Nucleus accumbens (tissue), 56 donors: ENCODE results near the gene TMEM52.

ENCODE experiments used
- DNase-seq, 56 donors: peaks; one replicate each; lab custom pipeline; 2025; lab: John Stamatoyannopoulos, UW

Gene TMEM52

GRCh38 chr1:1916851-1917251, 2.2 kb downstream of the TMEM52 start:
- DNase-seq, result no peak

DNA sequence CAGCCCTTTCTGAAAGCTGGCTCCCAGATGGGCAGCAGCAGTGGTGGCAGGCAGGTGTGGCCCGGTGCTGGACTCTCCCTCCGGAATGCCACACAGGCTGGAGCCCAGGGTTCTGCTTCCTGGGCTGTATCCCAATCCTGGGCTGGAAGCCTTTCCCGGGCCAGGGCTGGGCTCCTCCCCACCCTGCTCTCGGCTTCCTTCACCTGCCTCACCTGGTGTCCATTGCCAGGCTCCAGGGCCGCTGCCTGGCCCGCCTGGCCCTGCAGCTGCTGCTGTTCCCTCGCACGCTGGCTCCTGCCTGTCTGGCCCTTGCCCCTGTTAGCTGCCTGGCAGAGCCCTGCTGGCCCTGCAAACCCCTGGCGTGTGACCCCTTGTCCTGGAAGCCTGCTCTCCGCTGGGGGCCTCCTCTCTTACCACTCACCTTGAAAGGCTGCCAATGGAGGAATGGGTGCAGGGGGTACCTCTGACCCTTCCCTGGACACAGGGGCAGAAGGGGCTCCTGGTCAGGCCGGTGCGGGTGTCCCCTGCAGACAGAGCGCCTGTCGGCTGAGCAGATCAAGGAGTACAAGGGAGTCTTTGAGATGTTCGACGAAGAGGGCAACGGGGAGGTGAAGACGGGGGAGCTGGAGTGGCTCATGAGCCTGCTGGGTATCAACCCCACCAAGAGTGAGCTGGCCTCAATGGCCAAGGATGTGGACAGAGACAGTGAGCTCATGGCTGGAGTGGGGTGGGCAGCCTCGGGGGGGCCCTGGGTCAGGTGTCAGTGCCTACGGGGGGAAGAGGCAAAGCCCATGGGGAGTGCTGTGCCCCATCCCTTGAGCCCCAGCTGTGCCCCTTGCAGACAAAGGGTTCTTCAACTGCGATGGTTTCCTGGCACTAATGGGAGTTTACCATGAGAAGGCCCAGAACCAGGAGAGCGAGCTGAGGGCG, 2.9 kb downstream of the TMEM52 start:
- no peak for DNase-seq

DNA sequence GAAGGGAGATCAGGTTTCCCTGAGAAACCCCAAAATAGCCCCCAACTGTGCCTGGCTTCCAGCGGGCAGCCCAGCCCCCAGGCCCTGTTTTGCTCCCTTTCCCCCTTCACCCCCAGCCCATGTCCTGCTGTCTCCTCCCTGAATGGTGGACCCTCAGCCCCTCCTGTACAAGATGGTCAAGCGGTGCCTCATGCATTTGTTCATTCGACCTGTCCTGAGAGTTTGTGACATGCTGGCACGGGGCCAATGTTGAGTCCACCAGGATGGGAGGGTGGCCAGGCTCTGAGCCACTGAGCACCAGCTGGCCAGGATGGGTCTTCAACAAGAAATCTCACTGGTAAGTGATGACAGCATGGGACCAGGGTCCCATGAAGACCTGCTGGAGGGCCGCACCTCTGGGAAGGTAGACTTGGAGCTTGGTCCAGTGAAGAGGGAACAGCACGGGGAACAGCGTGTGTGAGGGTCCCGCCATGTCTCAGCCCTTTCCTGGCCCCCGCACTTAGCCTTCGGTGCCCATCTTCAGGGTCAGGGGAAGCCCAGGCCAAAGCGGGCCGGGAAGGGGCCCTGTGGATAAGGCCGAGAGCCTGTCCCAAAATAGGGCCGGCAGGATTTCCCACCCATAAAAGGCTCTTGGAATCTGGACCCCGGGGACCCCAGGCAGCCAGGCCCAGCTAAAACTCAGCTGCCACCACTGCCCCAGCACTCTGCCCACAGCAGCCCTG, 3.9 kb downstream of the TMEM52 start, which contains the start of gene CALML6:
Gene CALML6 (plus strand): TSS at position 290 of the 722 bp plus-strand sequence. CDS start 21 bp downstream, at position 311.
- DNase-seq, result no peak

GRCh38 chr1:1914101-1914970, 4.7 kb downstream of the TMEM52 start:
- no peak for DNase-seq

DNA sequence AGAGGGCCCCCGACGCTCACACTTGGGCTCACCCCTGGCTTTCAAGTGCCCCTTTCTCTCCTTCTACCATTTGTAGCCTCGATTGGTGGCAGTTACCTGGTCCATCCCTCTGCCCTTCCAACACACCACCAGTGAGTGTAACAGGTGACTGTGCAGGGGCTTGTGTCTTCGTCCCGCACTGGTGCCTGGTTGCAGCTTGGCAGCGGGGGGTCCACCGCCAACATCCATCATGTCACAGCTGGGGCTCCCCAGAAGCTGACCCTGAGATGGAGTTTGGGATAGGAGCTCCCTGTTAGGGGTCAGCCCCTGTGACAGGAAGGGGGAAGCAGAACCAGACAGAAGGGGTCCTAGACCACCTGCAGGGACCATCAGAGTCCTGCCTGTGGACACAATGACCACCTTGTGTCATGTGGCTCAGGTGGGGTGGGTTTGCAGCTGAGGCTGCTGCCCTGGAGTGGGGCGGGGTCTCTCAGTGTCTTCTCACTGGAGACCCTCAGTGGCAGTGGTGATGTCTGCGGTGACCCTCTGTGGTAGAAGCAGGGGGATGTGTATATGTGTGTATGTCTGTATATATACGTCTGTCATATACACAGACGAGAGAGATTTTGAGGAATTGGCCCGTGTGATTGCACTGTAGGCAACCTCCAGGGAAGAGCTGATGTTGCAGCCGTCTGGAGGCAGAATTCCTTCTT, 7.6 kb downstream of the TMEM52 start:
- DNase-seq, result no peak

- no peak for DNase-seq
These were observed 8.3 kb downstream of the TMEM52 start for GRCh38 chr1:1910651-1911331.

GRCh38 chr1:1910033-1910465, 9.0 kb downstream of the TMEM52 start:
- no peak for DNase-seq

GRCh38 chr1:1908506-1908791, 10.6 kb downstream of the TMEM52 start:
- DNase-seq, result peak in 4 of 56 donors; percentile 42 to 72 (median 58)

- no peak for DNase-seq
These were observed 11.9 kb downstream of the TMEM52 start for GRCh38 chr1:1907098-1907736.

DNA sequence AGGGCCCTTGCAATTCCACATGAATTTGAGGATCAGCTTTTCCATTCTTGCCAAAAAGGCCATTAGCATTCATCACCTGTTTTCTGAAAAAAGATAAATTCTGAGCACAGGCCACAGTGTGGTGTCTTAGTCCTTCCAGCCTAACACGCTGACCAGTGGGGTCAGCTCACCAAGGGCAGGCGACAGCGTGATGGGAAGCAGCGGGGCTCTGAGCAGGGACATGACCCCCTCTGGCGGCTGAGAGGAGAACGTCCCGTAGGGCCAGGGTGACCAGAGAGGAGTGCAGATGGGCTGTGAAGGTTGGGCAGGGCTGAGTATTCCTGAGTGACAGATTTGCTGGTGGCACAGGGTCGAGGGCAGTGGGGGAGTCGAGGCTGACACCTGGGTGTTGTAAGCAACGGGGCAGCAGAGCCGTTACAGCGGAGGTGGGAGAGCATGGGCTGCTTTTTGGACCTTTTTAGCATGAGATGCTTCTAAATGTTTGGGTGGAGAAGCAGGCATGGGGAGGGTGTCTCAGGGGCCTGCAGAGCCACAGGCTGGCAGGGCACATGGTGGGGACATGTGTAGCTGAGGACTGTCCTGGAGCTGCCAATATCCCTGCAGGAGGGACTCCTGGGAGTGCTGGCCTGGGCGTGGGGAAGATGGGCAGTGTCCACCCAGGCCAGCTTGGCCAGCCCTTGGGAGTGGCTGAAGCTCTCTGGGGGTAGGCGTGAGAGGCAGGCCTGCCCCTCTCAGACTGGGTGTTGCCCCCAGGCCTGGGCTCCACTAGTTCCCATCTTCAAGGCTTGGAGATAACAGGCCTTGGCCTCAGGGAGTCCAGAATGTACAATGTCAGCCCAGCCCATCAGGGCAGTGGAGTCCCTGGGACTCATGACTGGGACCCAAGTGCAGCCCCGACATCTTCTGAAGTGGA, 12.6 kb downstream of the TMEM52 start:
- peak in 52 of 56 donors; percentile 28 to 90 (median 68) for DNase-seq

DNA sequence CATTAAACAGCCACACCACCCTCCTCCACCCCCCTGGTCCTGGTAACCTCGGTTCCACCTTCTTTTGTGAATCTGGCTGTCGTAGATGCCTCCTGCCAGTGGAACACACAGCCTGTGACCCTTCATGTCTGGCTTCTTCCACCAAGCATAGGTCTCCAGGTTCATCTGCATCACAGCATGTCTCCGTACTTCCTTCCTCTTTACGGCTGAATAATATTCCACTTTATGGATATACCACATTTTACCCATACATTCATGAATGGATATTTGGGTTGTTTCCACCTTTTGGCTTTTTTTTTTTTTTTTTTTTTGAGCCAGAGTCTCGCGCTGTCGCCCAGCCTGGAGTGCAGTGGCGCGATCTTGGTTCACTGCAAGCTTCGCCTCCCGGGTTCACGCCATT, 15.9 kb downstream of the TMEM52 start:
- DNase-seq, result no peak

DNA sequence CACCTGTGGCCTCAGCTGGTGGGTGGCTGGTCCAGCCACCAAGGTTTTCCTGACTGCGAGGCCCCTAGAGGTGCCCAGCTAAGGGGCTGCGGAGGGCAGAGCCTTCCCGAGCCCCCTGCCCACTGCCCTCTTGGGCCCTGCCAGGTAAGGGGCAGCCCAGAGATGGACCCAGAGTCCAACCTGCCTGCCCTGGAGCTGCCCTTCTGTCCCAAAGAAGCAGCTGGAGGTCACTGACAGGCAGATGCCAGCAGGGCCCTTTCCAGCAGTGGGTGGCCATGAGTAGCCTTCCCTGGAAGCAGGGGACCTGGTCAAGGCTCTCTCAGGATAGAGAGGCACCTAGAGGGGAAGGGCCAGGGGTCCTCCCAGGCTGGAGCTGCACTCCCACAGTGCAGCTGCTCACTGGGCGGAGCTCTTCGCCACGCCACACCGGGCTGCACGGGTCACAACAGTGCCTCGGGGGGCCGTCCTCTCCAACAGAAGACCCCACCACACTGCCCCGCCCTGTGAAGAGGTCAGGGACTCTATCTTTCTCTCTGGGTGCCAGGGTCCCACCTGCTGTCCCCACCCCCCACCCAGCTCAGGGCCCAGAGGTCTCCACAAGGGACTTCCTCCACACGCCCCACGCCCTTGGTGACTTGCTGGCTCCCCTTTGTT, 17.3 kb downstream of the TMEM52 start:
- DNase-seq, result no peak

DNA sequence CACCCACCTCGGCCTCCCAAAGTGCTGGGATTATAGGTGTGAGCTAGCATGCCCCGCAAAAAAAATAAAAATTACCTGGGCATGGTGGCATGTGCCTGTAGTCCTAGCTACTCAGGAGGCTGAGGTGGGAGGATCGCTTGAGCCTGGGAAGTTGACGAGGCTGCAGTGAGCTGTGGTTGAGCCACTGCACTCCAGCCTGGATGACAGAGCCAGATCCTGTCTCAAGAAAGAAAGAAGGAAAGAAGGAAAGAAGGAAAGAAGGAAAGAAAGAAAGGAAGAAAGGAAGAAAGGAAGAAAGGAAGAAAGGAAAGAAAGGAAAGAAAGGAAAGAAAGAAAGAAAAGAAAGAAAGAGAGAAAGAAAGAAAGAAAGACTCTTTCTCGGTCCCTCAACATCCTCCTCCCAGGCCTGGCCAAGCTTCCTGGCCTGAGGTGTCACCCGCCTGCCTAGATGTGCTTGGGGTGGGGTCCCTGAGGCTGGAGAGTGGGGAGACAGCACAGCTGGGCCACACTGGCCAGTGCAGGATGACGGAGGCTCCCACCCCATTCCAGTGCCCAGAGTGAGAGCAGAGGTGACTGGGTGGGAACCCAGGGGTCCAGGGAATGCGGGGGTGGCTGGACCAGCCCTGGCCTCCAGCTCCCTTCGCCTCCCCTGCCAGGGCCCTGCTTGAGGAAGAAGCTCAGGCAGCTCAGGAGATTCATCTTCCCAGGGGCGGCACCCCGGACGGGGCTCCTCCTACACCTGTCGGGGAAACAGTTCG, 18.0 kb downstream of the TMEM52 start:
- no peak for DNase-seq

DNA sequence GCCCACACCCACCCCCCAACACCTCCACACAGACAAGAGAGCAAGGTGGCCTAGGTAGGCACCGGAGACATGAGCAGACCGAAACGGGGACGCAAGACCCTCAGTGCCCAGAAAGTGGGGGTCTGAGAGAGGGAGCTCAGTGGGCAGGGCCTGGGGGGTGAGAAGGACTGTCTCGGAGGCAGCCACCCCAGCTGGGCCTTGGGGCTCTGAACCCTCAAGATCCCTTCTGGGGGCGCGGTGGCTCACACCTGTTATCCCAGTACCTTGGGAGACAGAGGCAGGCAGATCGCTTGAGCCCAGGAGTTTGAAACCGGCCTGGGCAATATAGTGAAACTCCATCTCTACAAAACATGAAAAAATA, 19.1 kb downstream of the TMEM52 start:
- DNase-seq, result no peak

DNA sequence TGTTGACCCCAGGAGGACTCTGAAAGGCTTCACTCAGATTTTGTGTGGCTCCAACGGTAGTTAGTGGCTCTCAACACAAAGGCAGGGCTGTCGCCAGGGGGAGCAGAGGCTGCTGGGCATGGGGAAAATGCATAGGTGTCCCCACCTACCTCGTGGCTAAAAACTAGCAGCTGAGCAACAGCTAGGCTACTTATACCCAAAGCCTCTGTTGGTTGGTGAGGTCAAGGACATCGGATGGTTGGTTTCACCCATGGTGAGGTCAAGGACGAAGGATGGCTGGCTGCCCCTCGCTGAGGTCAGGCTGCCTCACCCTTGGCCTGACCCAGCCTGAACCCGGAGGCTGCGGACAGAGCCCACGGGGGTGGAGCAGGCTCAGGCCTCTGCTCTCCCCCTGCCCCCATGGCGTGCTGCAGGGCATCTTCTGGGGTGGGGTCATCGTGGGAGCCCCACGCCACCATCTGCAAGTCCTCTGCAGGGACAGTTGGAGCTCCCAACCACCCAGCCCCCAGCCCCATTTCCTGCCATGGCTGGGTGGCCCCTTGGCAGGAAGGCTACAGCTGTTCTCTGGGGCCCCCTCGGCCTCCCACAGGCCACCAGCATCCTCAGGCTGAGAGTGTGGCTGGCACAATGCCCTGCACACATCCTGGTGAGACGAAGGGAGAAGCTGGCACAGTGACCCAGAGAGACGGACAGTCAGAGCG, 19.7 kb downstream of the TMEM52 start:
- DNase-seq, result no peak

- no peak for DNase-seq
These were observed 20.7 kb downstream of the TMEM52 start for GRCh38 chr1:1898246-1898933.
